PC-3 (cell line): ENCODE results near the gene PSMA2.

ENCODE experiments used
- EZH2phosphoT487 ChIP-seq: fragments of 300-600 bp; sonication (generic); IDR thresholded peaks from 2 replicates; pipeline ENCODE4 v1.6.1; 2018; ENCODE audit warnings: mild to moderate bottlenecking, antibody characterized with exemption, low read length, borderline replicate concordance
- TF ChIP-seq, protein P1 (sequence below): fragments of 300-600 bp; sonication (generic); conservative IDR thresholded peaks from 2 replicates; pipeline ENCODE4 v1.5.1; 2017; ENCODE audit warnings: antibody characterized with exemption, low read depth, mild to moderate bottlenecking, low read length

DNA sequence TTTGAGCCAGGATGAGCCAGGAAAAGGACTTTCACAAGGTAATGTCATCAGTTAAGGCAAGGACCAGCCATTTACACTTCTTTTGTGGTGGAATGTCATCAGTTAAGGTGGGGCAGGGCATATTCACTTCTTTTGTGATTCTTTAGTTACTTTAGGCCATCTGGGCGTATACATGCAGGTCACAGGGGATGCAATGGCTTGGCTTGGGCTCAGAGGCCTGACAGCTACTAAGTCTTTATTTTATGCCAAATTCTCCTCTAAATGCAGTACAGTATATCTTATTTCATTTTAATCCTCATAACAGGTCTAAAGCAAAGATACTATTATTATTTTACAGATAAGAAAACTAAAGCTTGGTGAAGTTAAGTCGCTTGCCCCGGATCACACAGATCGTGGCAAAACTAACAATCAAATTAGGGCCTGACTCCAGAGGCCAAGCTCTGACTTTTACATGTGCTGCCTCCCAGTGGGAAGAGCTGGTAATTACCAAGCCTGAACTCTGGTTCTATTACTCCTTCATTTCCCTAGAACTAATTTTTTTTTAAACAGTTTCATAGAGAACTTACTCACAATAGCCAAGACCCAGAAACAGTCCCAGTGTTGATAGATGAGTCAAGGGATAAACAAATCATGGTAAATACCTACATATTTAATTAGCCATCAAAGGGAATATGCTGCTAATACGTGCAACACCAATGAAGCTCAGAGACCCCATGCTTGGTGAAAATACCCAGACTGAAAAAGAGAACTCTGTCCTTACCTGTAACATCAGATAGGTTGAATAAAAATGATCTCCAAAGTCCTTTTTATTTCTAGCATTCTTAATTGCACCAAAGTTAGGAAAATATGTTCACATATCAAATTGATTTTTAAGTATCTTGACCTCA, 55.5 kb downstream of the PSMA2 start:
- TF ChIP-seq, protein P1, sequence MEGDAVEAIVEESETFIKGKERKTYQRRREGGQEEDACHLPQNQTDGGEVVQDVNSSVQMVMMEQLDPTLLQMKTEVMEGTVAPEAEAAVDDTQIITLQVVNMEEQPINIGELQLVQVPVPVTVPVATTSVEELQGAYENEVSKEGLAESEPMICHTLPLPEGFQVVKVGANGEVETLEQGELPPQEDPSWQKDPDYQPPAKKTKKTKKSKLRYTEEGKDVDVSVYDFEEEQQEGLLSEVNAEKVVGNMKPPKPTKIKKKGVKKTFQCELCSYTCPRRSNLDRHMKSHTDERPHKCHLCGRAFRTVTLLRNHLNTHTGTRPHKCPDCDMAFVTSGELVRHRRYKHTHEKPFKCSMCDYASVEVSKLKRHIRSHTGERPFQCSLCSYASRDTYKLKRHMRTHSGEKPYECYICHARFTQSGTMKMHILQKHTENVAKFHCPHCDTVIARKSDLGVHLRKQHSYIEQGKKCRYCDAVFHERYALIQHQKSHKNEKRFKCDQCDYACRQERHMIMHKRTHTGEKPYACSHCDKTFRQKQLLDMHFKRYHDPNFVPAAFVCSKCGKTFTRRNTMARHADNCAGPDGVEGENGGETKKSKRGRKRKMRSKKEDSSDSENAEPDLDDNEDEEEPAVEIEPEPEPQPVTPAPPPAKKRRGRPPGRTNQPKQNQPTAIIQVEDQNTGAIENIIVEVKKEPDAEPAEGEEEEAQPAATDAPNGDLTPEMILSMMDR: peak; percentile 78
- TF ChIP-seq EZH2phosphoT487: no peak
